ENCODE results near the gene PET100.

- no peak for TF ChIP-seq POLR2A (IDR thresholded peaks at IDR 0.05)
- TF ChIP-seq, protein P1, sequence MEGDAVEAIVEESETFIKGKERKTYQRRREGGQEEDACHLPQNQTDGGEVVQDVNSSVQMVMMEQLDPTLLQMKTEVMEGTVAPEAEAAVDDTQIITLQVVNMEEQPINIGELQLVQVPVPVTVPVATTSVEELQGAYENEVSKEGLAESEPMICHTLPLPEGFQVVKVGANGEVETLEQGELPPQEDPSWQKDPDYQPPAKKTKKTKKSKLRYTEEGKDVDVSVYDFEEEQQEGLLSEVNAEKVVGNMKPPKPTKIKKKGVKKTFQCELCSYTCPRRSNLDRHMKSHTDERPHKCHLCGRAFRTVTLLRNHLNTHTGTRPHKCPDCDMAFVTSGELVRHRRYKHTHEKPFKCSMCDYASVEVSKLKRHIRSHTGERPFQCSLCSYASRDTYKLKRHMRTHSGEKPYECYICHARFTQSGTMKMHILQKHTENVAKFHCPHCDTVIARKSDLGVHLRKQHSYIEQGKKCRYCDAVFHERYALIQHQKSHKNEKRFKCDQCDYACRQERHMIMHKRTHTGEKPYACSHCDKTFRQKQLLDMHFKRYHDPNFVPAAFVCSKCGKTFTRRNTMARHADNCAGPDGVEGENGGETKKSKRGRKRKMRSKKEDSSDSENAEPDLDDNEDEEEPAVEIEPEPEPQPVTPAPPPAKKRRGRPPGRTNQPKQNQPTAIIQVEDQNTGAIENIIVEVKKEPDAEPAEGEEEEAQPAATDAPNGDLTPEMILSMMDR (IDR thresholded peaks at IDR 0.05) = no peak
Measured at GRCh38 chr19:7645656-7646425, 16.2 kb downstream of the PET100 start.

Data from heart left ventricle (tissue), 13 donors.